H1 (cell line): ENCODE results near the gene ZXDC.

Experiments used
- POLR2A ChIP-seq, 2 experiments: IDR thresholded peaks; 1 replicate in 1 of 2; 2 replicates in 1 of 2; pipeline ENCODE4 v1.6.1; 2011; ENCODE audit warnings: low read depth in 2 of 2, low read length in 2 of 2, mild to moderate bottlenecking in 2 of 2; ENCODE audit errors: control extremely low read depth in 1 of 2
- TBP ChIP-seq: IDR thresholded peaks from 2 replicates; pipeline ENCODE4 v1.6.1; 2011; ENCODE audit warnings: low read depth, low read length, improper control_type of control experiment
- TF ChIP-seq, protein P1 (sequence below), 3 experiments: IDR thresholded peaks; 1 replicate in 2 of 3; 2 replicates in 1 of 3; pipeline versions ENCODE4 v1.5.1 to v1.6.1; 2011; ENCODE audit warnings: low read length in 3 of 3, mild to moderate bottlenecking in 3 of 3, inconsistent platforms in 2 of 3, low read depth in 1 of 3, moderate library complexity in 1 of 3; ENCODE audit not compliant: insufficient read depth in 1 of 3; ENCODE audit errors: control extremely low read depth in 1 of 3
- TF ChIP-seq, protein P2 (sequence below): IDR thresholded peaks from 2 replicates; pipeline ENCODE4 v1.6.1; 2012; ENCODE audit warnings: low read length, inconsistent platforms
- TF ChIP-seq, protein P3 (sequence below): IDR thresholded peaks from 2 replicates; pipeline ENCODE4 v1.6.1; 2012; ENCODE audit warnings: inconsistent platforms

DNA sequence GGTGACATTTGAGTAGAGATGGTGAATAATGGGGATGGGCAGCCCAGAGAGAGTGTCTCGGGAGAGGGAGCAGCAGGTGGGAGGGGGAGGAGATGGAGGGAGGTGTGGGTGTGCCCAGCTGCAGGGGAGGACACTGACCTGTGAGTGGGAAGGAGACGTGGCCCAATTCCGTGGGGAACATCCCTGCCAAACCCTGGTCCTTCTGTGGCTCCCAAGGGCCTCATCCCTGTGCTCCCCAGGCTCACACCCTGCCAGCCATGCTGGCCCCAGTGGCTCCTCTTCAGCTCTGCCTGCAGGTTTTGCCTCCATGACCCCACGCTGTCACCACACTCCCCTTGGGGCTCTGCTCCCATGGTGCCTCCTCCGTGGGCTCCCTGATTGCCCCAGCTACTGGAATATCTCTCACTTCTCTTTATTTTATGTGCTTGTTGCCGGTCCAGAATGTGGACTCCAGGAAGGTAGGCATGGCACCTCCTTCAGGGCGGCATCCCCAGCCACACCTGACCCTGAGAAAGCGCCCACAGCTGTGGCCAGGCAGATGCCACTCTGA, 74.0 kb downstream of the ZXDC start:
- TF ChIP-seq, protein P1, sequence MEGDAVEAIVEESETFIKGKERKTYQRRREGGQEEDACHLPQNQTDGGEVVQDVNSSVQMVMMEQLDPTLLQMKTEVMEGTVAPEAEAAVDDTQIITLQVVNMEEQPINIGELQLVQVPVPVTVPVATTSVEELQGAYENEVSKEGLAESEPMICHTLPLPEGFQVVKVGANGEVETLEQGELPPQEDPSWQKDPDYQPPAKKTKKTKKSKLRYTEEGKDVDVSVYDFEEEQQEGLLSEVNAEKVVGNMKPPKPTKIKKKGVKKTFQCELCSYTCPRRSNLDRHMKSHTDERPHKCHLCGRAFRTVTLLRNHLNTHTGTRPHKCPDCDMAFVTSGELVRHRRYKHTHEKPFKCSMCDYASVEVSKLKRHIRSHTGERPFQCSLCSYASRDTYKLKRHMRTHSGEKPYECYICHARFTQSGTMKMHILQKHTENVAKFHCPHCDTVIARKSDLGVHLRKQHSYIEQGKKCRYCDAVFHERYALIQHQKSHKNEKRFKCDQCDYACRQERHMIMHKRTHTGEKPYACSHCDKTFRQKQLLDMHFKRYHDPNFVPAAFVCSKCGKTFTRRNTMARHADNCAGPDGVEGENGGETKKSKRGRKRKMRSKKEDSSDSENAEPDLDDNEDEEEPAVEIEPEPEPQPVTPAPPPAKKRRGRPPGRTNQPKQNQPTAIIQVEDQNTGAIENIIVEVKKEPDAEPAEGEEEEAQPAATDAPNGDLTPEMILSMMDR (IDR thresholded peaks at IDR 0.05; ENCODE audit: control extremely low read depth in 1 of 3, insufficient read depth in 1 of 3, low read depth in 1 of 3, low read length in 3 of 3): no peak
- TF ChIP-seq POLR2A (IDR thresholded peaks at IDR 0.05; ENCODE audit: control extremely low read depth in 1 of 2, low read depth in 2 of 2, low read length in 2 of 2) (no peak), TBP (no peak)
- TF ChIP-seq, protein P2, sequence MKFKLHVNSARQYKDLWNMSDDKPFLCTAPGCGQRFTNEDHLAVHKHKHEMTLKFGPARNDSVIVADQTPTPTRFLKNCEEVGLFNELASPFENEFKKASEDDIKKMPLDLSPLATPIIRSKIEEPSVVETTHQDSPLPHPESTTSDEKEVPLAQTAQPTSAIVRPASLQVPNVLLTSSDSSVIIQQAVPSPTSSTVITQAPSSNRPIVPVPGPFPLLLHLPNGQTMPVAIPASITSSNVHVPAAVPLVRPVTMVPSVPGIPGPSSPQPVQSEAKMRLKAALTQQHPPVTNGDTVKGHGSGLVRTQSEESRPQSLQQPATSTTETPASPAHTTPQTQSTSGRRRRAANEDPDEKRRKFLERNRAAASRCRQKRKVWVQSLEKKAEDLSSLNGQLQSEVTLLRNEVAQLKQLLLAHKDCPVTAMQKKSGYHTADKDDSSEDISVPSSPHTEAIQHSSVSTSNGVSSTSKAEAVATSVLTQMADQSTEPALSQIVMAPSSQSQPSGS: no peak
- TF ChIP-seq, protein P3, sequence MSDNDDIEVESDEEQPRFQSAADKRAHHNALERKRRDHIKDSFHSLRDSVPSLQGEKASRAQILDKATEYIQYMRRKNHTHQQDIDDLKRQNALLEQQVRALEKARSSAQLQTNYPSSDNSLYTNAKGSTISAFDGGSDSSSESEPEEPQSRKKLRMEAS: no peak
